ENCODE data around the gene LRSAM1.
"Not testable (repeated sequence)": the region's sequence is repeated elsewhere in the genome, so short reads cannot be mapped to it uniquely, and the experiment has no call there.

Gene LRSAM1

GRCh38 chr9:127463911-127464310 is 12.6 kb downstream of the LRSAM1 start:
- no peak for TF ChIP-seq CTCF (IDR thresholded peaks at IDR 0.05)
- no peaks in the 10 kb centered on the region for H3K27me3 ChIP-seq
- no peak overlapping the region for H3K27ac ChIP-seq
- H3K36me3 ChIP-seq, result peaks cover 93% of the 10 kb centered on the region
- no peak overlapping the region for H3K4me3 ChIP-seq (ENCODE audit: low read depth in 1 of 2, low read length in 1 of 2)
- H3K4me1 ChIP-seq (ENCODE audit: control insufficient read depth in 1 of 2, insufficient read depth in 1 of 2, low read depth in 1 of 2, low read length in 1 of 2), result no peaks in the 10 kb centered on the region
- no peaks in the 10 kb centered on the region for H3K9me3 ChIP-seq

DNA sequence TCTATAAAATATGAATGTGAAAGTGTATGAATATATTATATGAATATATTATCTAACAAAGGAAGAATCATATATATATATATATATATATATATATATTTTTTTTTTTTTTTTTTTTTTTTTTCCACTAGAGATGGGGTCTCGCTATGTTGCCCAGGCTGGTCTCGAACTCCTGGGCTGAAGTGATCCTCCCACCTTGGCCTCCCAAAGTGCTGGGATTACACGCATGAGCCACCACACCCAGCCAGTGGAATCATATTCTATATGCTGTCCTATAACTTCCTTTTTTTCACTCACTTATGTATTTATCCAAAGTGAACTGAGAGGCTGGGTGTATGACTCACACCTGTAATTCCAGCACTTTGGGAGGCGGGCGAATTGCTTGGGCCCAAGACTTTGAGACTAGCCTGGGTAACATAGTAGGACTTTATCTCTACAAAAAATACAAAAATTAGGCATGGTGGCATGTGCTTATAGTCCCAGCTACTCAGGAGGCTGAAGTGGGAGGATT is 15.2 kb downstream of the LRSAM1 start:
- H3K27ac ChIP-seq; H3K4me1 ChIP-seq (ENCODE audit: control insufficient read depth in 1 of 2, insufficient read depth in 1 of 2, low read depth in 1 of 2, low read length in 1 of 2); H3K27me3 ChIP-seq; H3K4me3 ChIP-seq (ENCODE audit: low read depth in 1 of 2, low read length in 1 of 2); H3K9me3 ChIP-seq: not testable (repeated sequence)
- peaks cover 90% of the 10 kb centered on the region for H3K36me3 ChIP-seq

GRCh38 chr9:127467621-127468020 is 16.3 kb downstream of the LRSAM1 start:
- no peaks in the 10 kb centered on the region for H3K9me3 ChIP-seq
- no peak overlapping the region for H3K4me3 ChIP-seq (ENCODE audit: low read depth in 1 of 2, low read length in 1 of 2)
- H3K27me3 ChIP-seq, result no peaks in the 10 kb centered on the region
- no peak for TF ChIP-seq CTCF (IDR thresholded peaks at IDR 0.05)
- no peaks in the 10 kb centered on the region for H3K4me1 ChIP-seq (ENCODE audit: control insufficient read depth in 1 of 2, insufficient read depth in 1 of 2, low read depth in 1 of 2, low read length in 1 of 2)
- H3K27ac ChIP-seq, result no peak overlapping the region
- H3K36me3 ChIP-seq, result peaks cover 83% of the 10 kb centered on the region

DNA sequence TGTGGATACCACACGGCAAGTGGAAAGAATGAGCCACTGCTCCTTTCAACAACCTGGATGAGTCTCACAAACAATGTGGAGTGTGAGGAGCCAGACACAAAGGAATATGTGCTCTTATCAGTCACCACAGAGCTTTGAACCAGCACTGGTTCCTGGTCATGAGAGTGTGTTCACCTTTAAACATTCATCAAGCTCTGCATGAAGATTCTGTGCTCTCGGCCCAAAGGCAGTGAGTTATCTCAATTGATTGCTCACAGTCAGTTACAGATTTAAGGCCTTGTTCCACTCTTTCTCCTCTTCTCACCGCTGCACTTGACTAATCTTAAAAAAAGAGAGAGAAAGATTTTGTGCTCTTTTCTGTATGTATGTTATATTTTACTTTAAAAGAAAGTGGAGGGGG is 19.4 kb downstream of the LRSAM1 start:
- Histone ChIP-seq H3K36me3 (peaks cover 83% of the 10 kb centered on the region), H3K27ac (peak overlapping the region; percentile 1), H3K4me1 (ENCODE audit: control insufficient read depth in 1 of 2, insufficient read depth in 1 of 2, low read depth in 1 of 2, low read length in 1 of 2) (peaks cover 6% of the 10 kb centered on the region in 2 experiments), H3K27me3 (no peaks in the 10 kb centered on the region), H3K4me3 (ENCODE audit: low read depth in 1 of 2, low read length in 1 of 2) (no peak overlapping the region), H3K9me3 (no peaks in the 10 kb centered on the region)
- TF ChIP-seq CTCF (IDR thresholded peaks at IDR 0.05), result no peak

DNA sequence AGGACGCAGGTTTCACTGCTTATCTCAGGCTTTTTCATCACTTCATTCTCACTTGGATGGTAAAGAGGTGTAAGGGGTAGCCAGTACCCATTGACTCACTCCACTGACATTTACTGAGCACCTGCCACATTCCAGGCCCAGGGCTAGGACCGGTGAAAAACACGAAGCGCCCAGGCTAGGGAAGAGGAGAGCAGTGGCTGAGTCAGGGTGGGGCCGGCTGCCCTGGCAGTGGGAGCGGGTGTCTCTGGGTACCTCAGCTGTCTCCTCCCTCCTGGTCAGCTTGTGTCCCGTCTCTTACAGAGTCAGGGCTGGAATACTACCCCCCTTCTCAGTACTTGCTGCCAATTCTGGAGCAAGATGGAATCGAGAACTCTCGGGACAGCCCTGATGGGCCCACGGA is 22.2 kb downstream of the LRSAM1 start:
- peaks cover 6% of the 10 kb centered on the region in 2 experiments for H3K4me1 ChIP-seq (ENCODE audit: control insufficient read depth in 1 of 2, insufficient read depth in 1 of 2, low read depth in 1 of 2, low read length in 1 of 2)
- no peak overlapping the region for H3K4me3 ChIP-seq (ENCODE audit: low read depth in 1 of 2, low read length in 1 of 2)
- H3K27me3 ChIP-seq, result no peaks in the 10 kb centered on the region
- peaks cover 81% of the 10 kb centered on the region for H3K36me3 ChIP-seq
- H3K9me3 ChIP-seq, result no peaks in the 10 kb centered on the region
- H3K27ac ChIP-seq, result no peak overlapping the region
- no peak for TF ChIP-seq CTCF (IDR thresholded peaks at IDR 0.05)

GRCh38 chr9:127473932-127474331 is 22.6 kb downstream of the LRSAM1 start:
- Histone ChIP-seq H3K36me3 (peaks cover 83% of the 10 kb centered on the region), H3K4me3 (ENCODE audit: low read depth in 1 of 2, low read length in 1 of 2) (no peak overlapping the region), H3K27me3 (no peaks in the 10 kb centered on the region), H3K9me3 (no peaks in the 10 kb centered on the region), H3K4me1 (ENCODE audit: control insufficient read depth in 1 of 2, insufficient read depth in 1 of 2, low read depth in 1 of 2, low read length in 1 of 2) (peaks cover 6% of the 10 kb centered on the region in 2 experiments), H3K27ac (no peak overlapping the region)
- no peak for TF ChIP-seq CTCF (IDR thresholded peaks at IDR 0.05)

Measured in neutrophil (primary cell).